NCI-H146 treated with DMSO at 0.1 percent for 48 hours (cell line): ENCODE results near the gene TEX19.
"Not testable (repeated sequence)": the region's sequence is repeated elsewhere in the genome, so short reads cannot be mapped to it uniquely, and the experiment has no call there.

Experiments used
- DNase-seq: peaks from one replicate; lab custom pipeline; 2025; ENCODE audit not compliant: unreplicated experiment; lab: John Stamatoyannopoulos, UW

Gene TEX19

GRCh38 chr17:82406131-82406671 lies 47.2 kb downstream of the TEX19 start:
- DNase-seq: no peak

- DNase-seq: no peak
Observed at GRCh38 chr17:82407255-82407654, 48.2 kb downstream of the TEX19 start.

- DNase-seq: no peak
Observed at GRCh38 chr17:82408288-82408937, 49.4 kb downstream of the TEX19 start.

GRCh38 chr17:82408938-82409318 lies 49.9 kb downstream of the TEX19 start:
- no peak for DNase-seq

- no peak for DNase-seq
Observed at GRCh38 chr17:82410014-82410716, 51.1 kb downstream of the TEX19 start.

GRCh38 chr17:82411396-82412053 lies 52.5 kb downstream of the TEX19 start:
- DNase-seq: no peak

GRCh38 chr17:82412081-82412480 lies 53.0 kb downstream of the TEX19 start:
- not testable (repeated sequence) for DNase-seq

GRCh38 chr17:82412535-82413520 lies 53.8 kb downstream of the TEX19 start:
- no peak for DNase-seq
